Mesendoderm (in vitro differentiated cells): ENCODE results near the gene LRP8.

ENCODE experiments used
- DNase-seq: peaks from one replicate; pipeline ENCODE4 v3.0.0; 2013
- H2AK5ac ChIP-seq: 2 replicates; pipeline ENCODE4 v1.6.1; 2013; ENCODE audit warnings: low read length, inconsistent platforms
- H2BK120ac ChIP-seq: 2 replicates; pipeline ENCODE4 v1.6.1; 2013; ENCODE audit warnings: low read depth, mild to moderate bottlenecking, low read length, moderate library complexity, mixed read lengths
- H2BK15ac ChIP-seq: replicated peaks from 2 replicates; pipeline ENCODE4 v1.6.1; 2013; ENCODE audit warnings: low read depth, mild to moderate bottlenecking, moderate library complexity
- H2BK5ac ChIP-seq: 2 replicates; pipeline ENCODE4 v1.6.1; 2013; ENCODE audit warnings: low read length, inconsistent platforms
- H3K18ac ChIP-seq: 2 replicates; pipeline ENCODE4 v1.6.1; 2013; ENCODE audit warnings: mild to moderate bottlenecking, low read length, mixed read lengths
- H3K23ac ChIP-seq: one replicate; pipeline ENCODE4 v1.6.1; 2013; ENCODE audit warnings: low read length
- H3K27ac ChIP-seq: 2 replicates; pipeline ENCODE4 v1.5.1; 2013; ENCODE audit warnings: low read depth, mild to moderate bottlenecking, inconsistent platforms, low read length, moderate library complexity
- H3K27me3 ChIP-seq: 2 replicates; pipeline ENCODE4 v1.6.1; 2013; ENCODE audit warnings: low read length, control low read depth, mild to moderate bottlenecking, inconsistent platforms; ENCODE audit not compliant: insufficient read depth, poor library complexity
- H3K36me3 ChIP-seq: 2 replicates; pipeline ENCODE4 v1.6.1; 2013; ENCODE audit warnings: low read length, inconsistent platforms; ENCODE audit not compliant: control insufficient read depth, insufficient read depth
- H3K4ac ChIP-seq: one replicate; pipeline ENCODE4 v1.6.1; 2013; ENCODE audit warnings: low read depth, mild to moderate bottlenecking, low read length, moderate library complexity
- H3K4me1 ChIP-seq: 2 replicates; pipeline ENCODE4 v1.6.1; 2013; ENCODE audit warnings: low read depth, low read length, inconsistent platforms; ENCODE audit not compliant: control insufficient read depth
- H3K4me2 ChIP-seq: 2 replicates; pipeline ENCODE4 v1.6.1; 2013; ENCODE audit warnings: low read length
- H3K4me3 ChIP-seq: 2 replicates; pipeline ENCODE4 v1.5.1; 2013; ENCODE audit warnings: mild to moderate bottlenecking, low read length
- H3K56ac ChIP-seq: one replicate; pipeline ENCODE4 v1.6.1; 2013; ENCODE audit warnings: low read length
- H3K79me1 ChIP-seq: 2 replicates; pipeline ENCODE4 v1.6.1; 2013; ENCODE audit warnings: low read length, inconsistent platforms
- H3K79me2 ChIP-seq: 2 replicates; pipeline ENCODE4 v1.6.1; 2013; ENCODE audit warnings: mild to moderate bottlenecking, low read length; ENCODE audit not compliant: control insufficient read depth, insufficient read depth
- H3K9ac ChIP-seq: 2 replicates; pipeline ENCODE4 v1.6.1; 2013; ENCODE audit warnings: low read length, inconsistent platforms
- H4K5ac ChIP-seq: one replicate; pipeline ENCODE4 v1.6.1; 2013; ENCODE audit warnings: low read length
- H4K8ac ChIP-seq: one replicate; pipeline ENCODE4 v1.6.1; 2013; ENCODE audit warnings: low read depth, mild to moderate bottlenecking, control low read depth, low read length, moderate library complexity
- WGBS: extraction: QIAGEN DNeasy Blood & Tissue Kit; methylation state at CpG from one replicate; pipeline ENCODE4 v1.1.7; 2013; ENCODE audit warnings: low lambda C conversion rate, missing lambda C conversion rate; ENCODE audit not compliant: insufficient coverage; ENCODE audit errors: extremely low coverage; 5-methylcytosine and 5-hydroxymethylcytosine counted together

Gene LRP8

GRCh38 chr1:53288002-53288789 lies 39.7 kb downstream of the LRP8 start:
- WGBS = no CpG with 5 or more reads among the region's 18 CpGs
- H3K4me3 ChIP-seq = no peak overlapping the region
- peaks cover 16% of the 10 kb centered on the region for H3K36me3 ChIP-seq
- no peaks in the 10 kb centered on the region for H3K27me3 ChIP-seq
- no peak for DNase-seq
- H3K79me1 ChIP-seq = peaks cover 18% of the 10 kb centered on the region
- peaks cover 3% of the 10 kb centered on the region for H3K4me1 ChIP-seq
- H3K18ac ChIP-seq = no peak overlapping the region
- H2BK120ac ChIP-seq = no peak overlapping the region
- no peak overlapping the region for H2BK15ac ChIP-seq
- H3K23ac ChIP-seq = no peak overlapping the region
- H2AK5ac ChIP-seq = no peak overlapping the region
- no peak overlapping the region for H3K9ac ChIP-seq
- H3K4ac ChIP-seq = no peak overlapping the region
- no peak overlapping the region for H4K5ac ChIP-seq
- H3K4me2 ChIP-seq = no peak overlapping the region
- no peak overlapping the region for H3K27ac ChIP-seq
- H2BK5ac ChIP-seq = no peak overlapping the region
- H4K8ac ChIP-seq = no peak overlapping the region
- H3K79me2 ChIP-seq = peaks cover 2% of the 10 kb centered on the region
- H3K56ac ChIP-seq = no peak overlapping the region

- Histone ChIP-seq H2BK5ac (no peak overlapping the region), H2BK15ac (no peak overlapping the region), H3K27ac (no peak overlapping the region), H3K4me2 (no peak overlapping the region), H3K79me2 (peaks cover 2% of the 10 kb centered on the region), H3K4ac (no peak overlapping the region), H3K36me3 (peaks cover 16% of the 10 kb centered on the region), H3K79me1 (peaks cover 11% of the 10 kb centered on the region), H3K4me3 (no peak overlapping the region), H3K27me3 (no peaks in the 10 kb centered on the region), H3K23ac (no peak overlapping the region), H3K18ac (no peak overlapping the region), H2BK120ac (no peak overlapping the region), H3K4me1 (peaks cover 3% of the 10 kb centered on the region), H4K8ac (no peak overlapping the region), H4K5ac (no peak overlapping the region), H2AK5ac (no peak overlapping the region), H3K9ac (peak overlapping the region; percentile 3), H3K56ac (peak overlapping the region; percentile 57)
- no CpG with 5 or more reads among the region's 4 CpGs for WGBS
- no peak for DNase-seq
Observed at GRCh38 chr1:53286955-53287354, 40.9 kb downstream of the LRP8 start.

DNA sequence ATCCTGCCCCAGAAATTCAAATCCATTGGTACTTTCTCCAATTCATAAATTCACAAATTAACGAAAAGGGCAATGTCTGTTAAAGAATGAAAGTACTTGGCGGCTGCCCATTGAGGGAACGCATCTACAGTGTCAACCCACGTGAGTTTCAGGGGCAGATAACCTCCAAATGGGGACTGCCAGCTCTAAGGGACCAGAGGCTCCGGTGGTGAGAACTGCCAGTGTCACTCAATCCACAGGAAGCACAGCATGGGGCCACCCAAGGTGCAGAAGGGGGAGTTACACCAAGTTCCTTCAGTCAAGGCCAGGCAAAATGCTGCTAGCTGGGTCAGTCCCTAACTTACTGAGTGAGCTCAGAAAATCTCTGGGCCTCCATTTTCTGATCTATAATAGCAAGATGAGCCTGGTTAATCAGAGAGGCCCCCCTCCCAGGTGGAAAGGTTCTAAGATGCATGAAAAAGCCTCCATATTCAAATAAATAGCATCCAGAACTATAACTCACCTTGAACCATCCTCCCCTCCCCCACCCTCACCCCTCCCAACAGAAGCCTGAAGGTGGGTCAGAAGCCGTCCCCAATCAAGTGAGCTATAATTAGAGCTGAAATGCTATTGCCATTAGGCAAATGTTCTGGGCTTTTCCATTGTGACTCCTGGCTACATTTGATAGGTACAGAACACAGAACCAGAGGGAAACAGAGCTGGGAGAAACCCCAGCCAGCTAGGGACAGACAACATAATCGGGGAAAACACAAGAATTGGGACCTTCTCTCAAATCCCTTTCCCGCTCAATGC lies 41.7 kb downstream of the LRP8 start:
- Histone ChIP-seq H3K9ac (no peak overlapping the region), H3K79me2 (no peaks in the 10 kb centered on the region), H3K27ac (no peak overlapping the region), H2BK15ac (no peak overlapping the region), H2BK5ac (no peak overlapping the region), H3K4me2 (no peak overlapping the region), H3K4me3 (no peak overlapping the region), H4K8ac (no peak overlapping the region), H3K36me3 (peaks cover 21% of the 10 kb centered on the region), H2BK120ac (no peak overlapping the region), H3K79me1 (peaks cover 6% of the 10 kb centered on the region), H3K4ac (no peak overlapping the region), H3K56ac (no peak overlapping the region), H3K27me3 (no peaks in the 10 kb centered on the region), H3K23ac (no peak overlapping the region), H4K5ac (no peak overlapping the region), H3K4me1 (peaks cover 3% of the 10 kb centered on the region), H3K18ac (no peak overlapping the region), H2AK5ac (no peak overlapping the region)
- peak; percentile 79 for DNase-seq
- no CpG with 5 or more reads among the region's 8 CpGs for WGBS

- Histone ChIP-seq H3K18ac (no peak overlapping the region), H3K23ac (no peak overlapping the region), H3K4me3 (no peak overlapping the region), H3K9ac (no peak overlapping the region), H3K4ac (no peak overlapping the region), H3K56ac (no peak overlapping the region), H2AK5ac (no peak overlapping the region), H3K79me1 (peaks cover 6% of the 10 kb centered on the region), H4K8ac (no peak overlapping the region), H3K36me3 (peaks cover 21% of the 10 kb centered on the region), H4K5ac (no peak overlapping the region), H3K4me2 (no peak overlapping the region), H2BK15ac (no peak overlapping the region), H2BK5ac (no peak overlapping the region), H3K79me2 (no peaks in the 10 kb centered on the region), H3K27ac (no peak overlapping the region), H2BK120ac (no peak overlapping the region), H3K27me3 (no peaks in the 10 kb centered on the region), H3K4me1 (peaks cover 3% of the 10 kb centered on the region)
- no peak for DNase-seq
- no CpG with 5 or more reads among the region's 5 CpGs for WGBS
Observed at GRCh38 chr1:53285546-53285945, 42.3 kb downstream of the LRP8 start.

DNA sequence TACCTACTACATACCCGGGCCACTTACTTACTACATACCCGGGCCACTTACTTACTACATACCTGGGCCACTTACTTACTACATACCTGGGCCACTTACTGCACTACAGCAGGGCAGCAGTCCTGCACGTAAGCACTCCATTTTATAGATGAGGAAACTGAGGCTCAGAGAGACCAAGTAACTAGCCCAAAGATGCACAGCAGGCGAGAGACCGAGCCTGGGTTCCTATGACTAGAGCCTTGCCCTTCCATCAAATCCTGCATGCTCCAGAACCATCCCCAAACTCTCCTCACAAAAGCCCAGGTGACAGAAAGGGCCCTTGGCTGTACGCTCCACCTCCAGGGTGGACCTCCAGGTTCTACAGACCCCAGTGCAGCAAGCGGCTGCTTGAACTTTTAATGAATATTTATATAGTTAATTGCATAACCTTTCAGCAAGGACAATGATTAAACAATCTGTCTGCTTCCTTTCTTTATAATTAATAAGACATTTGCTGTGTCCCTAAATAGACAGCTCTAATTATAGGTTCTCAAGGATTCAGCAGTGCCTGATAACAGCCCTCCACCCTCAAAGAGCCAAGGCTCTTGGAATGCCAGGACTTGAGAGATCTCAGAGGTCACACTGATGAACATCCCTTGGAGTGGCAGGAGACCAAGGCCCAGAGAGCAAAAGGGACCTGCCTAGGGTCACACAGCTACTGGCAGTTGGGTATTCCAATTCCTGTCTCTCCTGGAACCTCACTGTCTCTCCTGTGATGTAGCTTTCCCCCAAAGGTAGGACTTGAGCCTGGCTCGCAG lies 43.4 kb downstream of the LRP8 start:
- H4K8ac ChIP-seq = no peak overlapping the region
- peaks cover 26% of the 10 kb centered on the region for H3K36me3 ChIP-seq
- no peaks in the 10 kb centered on the region for H3K27me3 ChIP-seq
- no peak overlapping the region for H2BK120ac ChIP-seq
- no peak overlapping the region for H3K4ac ChIP-seq
- H3K4me1 ChIP-seq = peaks cover 3% of the 10 kb centered on the region
- H3K18ac ChIP-seq = no peak overlapping the region
- H2BK5ac ChIP-seq = no peak overlapping the region
- no CpG with 5 or more reads among the region's 8 CpGs for WGBS
- H3K9ac ChIP-seq = no peak overlapping the region
- H3K79me1 ChIP-seq = peaks cover 2% of the 10 kb centered on the region
- no peak overlapping the region for H2AK5ac ChIP-seq
- no peak overlapping the region for H3K4me2 ChIP-seq
- H3K27ac ChIP-seq = no peak overlapping the region
- DNase-seq = no peak
- no peaks in the 10 kb centered on the region for H3K79me2 ChIP-seq
- H3K56ac ChIP-seq = no peak overlapping the region
- H4K5ac ChIP-seq = no peak overlapping the region
- no peak overlapping the region for H3K4me3 ChIP-seq
- H3K23ac ChIP-seq = no peak overlapping the region
- H2BK15ac ChIP-seq = no peak overlapping the region
